ENCODE measurements around the gene TNFRSF8. TPM values are rescaled to one million over a fixed set of nuclear protein-coding genes. Genes with fewer than 3 reads are reported as not detected.

The TNFRSF8 gene
- total RNA-seq, 2 donors from 2014 or later: 3.0 to 6.0 TPM

DNA sequence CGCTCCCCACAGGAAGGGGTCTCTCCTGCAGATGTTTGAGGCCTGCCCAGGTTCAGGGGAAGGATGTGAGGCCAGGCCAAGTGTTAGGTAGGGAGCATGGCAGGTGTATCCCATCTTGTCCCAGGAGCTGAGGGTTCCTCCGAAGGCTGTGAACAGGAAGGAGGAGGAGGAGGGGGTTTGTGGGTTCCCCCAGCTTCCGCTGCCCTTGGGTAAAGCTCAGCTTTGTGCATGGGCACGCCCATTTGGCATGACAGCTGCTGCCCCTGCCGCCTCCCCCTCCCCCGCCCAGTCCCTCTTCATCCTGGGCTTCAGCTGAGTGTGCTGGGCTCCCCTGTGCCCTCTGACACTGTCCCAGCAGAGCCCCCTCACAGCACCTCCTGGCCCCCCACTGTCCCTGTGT, 25.5 kb downstream of the TNFRSF8 start:
- no peak for DNase-seq (ENCODE audit: low spot score)
- Histone ChIP-seq H3K27me3 (no peaks in the 10 kb centered on the region), H3K9me3 (peaks cover 0 to under 1% of the 10 kb centered on the region in 2 donors), H3K27ac (no peak overlapping the region), H3K4me3 (no peak overlapping the region), H3K4me1 (no peaks in the 10 kb centered on the region), H3K36me3 (no peaks in the 10 kb centered on the region)
- TF ChIP-seq, protein P1, sequence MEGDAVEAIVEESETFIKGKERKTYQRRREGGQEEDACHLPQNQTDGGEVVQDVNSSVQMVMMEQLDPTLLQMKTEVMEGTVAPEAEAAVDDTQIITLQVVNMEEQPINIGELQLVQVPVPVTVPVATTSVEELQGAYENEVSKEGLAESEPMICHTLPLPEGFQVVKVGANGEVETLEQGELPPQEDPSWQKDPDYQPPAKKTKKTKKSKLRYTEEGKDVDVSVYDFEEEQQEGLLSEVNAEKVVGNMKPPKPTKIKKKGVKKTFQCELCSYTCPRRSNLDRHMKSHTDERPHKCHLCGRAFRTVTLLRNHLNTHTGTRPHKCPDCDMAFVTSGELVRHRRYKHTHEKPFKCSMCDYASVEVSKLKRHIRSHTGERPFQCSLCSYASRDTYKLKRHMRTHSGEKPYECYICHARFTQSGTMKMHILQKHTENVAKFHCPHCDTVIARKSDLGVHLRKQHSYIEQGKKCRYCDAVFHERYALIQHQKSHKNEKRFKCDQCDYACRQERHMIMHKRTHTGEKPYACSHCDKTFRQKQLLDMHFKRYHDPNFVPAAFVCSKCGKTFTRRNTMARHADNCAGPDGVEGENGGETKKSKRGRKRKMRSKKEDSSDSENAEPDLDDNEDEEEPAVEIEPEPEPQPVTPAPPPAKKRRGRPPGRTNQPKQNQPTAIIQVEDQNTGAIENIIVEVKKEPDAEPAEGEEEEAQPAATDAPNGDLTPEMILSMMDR (IDR thresholded peaks at IDR 0.05): no peak

DNA sequence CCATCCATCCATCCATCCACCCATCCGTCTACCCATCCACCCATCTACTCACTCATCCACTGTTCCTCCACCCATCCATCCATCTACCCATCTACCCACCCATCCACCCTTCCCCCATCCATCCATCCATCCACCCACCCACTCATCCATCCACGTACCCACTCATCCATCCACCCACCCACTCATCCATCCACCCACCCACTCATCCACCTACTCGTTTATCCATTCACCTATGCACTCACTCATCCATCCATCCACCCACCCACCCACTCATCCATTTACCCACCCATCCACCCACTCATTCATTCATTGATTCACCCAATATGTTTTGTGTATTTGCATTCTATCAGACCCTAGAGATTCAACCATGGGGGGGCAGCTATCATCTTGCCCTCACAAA, 27.2 kb downstream of the TNFRSF8 start:
- Histone ChIP-seq H3K27me3 (no peaks in the 10 kb centered on the region), H3K36me3 (no peaks in the 10 kb centered on the region), H3K4me1 (no peaks in the 10 kb centered on the region), H3K27ac (no peak overlapping the region), H3K9me3 (no peaks in the 10 kb centered on the region), H3K4me3 (no peak overlapping the region)
- TF ChIP-seq, protein P1 (IDR thresholded peaks at IDR 0.05): no peak
- no peak for DNase-seq (ENCODE audit: low spot score)

DNA sequence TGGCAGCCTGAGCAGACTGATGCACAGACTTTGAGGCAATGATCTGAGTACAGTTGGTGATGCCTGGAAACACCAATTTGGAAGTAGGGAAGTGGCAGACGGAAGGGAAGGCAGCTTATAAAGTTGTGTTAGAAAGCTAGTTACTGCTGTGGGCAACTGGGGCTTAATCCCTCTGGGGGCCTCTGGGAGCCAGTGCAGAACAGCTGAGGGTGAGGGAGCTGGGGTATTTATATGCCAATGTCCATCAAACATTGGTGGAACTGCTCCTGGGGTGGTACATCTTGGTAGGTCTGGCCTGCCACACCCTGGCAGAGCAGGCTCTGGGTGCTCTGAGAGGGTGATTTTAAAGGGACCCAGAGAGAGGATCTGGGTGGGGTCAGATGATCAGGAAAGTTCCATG, 28.1 kb downstream of the TNFRSF8 start:
- no peaks in the 10 kb centered on the region for H3K9me3 ChIP-seq
- H3K4me1 ChIP-seq: no peaks in the 10 kb centered on the region
- H3K36me3 ChIP-seq: no peaks in the 10 kb centered on the region
- DNase-seq (ENCODE audit: low spot score): no peak
- H3K27me3 ChIP-seq: no peaks in the 10 kb centered on the region
- TF ChIP-seq, protein P1 (IDR thresholded peaks at IDR 0.05): no peak
- H3K27ac ChIP-seq: no peak overlapping the region
- H3K4me3 ChIP-seq: no peak overlapping the region

DNA sequence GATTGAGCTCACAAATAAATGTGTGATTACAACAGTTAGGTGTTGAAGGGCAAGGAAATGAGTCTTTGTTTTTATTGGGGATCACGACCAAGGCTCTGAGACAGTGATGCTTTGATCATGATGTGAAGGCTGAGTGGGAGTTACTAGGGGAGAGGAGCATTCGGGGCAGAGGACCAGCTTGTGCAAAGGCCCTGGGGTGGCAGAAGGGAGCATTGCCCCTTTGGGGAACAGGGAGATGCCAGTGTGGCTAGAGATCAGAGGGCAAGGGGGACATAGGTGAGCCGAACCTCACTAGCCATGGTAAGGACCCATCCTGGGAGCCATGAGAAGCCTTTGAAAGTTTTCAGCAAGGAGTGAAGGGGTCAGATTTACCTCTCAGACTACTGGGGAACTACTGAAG, 31.1 kb downstream of the TNFRSF8 start:
- Histone ChIP-seq H3K4me3 (no peak overlapping the region), H3K4me1 (no peaks in the 10 kb centered on the region), H3K27ac (no peak overlapping the region), H3K27me3 (no peaks in the 10 kb centered on the region), H3K9me3 (peaks cover 0 to 13% of the 10 kb centered on the region in 2 donors), H3K36me3 (no peaks in the 10 kb centered on the region)
- no peak for DNase-seq (ENCODE audit: low spot score)
- TF ChIP-seq, protein P1 (IDR thresholded peaks at IDR 0.05): no peak

DNA sequence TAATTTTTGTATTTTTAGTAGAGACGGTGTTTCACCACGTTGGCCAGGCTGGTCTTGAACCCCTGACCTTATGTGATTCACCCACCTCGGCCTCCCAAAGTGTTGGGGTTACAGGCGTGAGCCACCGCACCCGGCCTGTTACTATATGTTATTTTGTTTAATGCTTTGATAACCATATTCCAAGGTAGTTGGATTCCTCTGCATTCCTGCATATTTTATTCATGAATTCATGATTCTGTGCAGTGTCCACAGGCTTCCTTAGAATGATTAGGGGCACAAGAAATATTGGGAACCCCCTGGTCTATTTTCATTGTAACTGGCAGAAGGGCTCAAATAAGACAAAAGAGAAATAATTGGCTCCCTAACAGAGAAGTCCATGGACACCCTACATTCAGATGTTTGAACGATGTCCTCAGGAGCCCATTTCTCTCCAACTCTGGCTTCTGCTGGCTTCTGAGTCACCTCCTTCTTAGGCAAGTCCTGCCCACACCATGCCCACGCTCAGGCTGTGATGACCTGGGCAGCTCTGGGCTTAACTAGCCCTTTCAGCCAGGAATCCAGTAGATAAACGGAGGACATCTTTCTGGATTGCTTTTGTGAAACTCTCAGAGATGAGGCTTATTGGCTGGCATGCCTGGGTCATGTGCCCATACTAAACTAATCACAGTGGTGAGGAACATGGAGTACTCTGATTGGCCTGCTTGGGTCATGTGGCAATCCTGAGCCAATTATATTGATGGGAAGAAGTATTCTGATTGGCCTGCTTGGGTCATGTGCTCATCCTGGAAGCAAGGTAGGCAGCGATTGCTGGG, 32.6 kb downstream of the TNFRSF8 start:
- TF ChIP-seq, protein P1 (IDR thresholded peaks at IDR 0.05): no peak
- Histone ChIP-seq H3K27ac (no peak overlapping the region), H3K4me1 (no peaks in the 10 kb centered on the region), H3K27me3 (no peaks in the 10 kb centered on the region), H3K4me3 (no peak overlapping the region), H3K9me3 (peaks cover 0 to 13% of the 10 kb centered on the region in 2 donors), H3K36me3 (no peaks in the 10 kb centered on the region)
- no peak for DNase-seq (ENCODE audit: low spot score)

DNA sequence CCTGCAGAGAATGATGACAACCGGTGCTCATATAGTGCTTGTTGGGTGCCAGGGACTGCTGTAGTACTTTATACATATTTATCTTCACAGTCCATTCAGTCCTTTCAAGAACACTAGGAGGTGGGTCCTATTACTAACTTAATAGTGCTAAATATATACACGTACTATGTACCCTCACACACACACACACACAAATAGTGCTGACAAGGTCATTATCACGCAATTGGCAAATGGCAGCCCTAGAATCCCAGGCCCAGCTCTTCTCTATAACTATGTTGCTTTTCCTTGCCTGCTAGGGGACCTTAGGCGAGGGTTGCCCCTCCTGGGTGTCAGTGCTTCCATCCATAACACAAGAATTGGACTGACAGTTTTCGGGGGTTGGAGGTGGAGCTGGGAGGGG, 33.5 kb downstream of the TNFRSF8 start:
- TF ChIP-seq, protein P1 (IDR thresholded peaks at IDR 0.05): no peak
- Histone ChIP-seq H3K4me1 (no peaks in the 10 kb centered on the region), H3K27ac (no peak overlapping the region), H3K9me3 (peaks cover 0 to 13% of the 10 kb centered on the region in 2 donors), H3K4me3 (no peak overlapping the region), H3K36me3 (no peaks in the 10 kb centered on the region), H3K27me3 (no peaks in the 10 kb centered on the region)
- DNase-seq (ENCODE audit: low spot score): no peak
